WTC11 (cell line): ENCODE measurements around the gene ACOX3. TPM values are rescaled to one million over a fixed set of nuclear protein-coding genes. Genes with fewer than 3 reads are reported as not detected.

Source experiments
- ATAC-seq: fragments of 200-7000 bp; cut with Tn5 transposase; 2 replicates; pipeline ENCODE4 v1.10.0; 2021; ENCODE audit warnings: mild to moderate bottlenecking, moderate library complexity
- CTCF ChIA-PET: fragments of 300-600 bp; sonication (Branson Sonifier 250); formaldehyde crosslinking; loops from one replicate; lab custom pipeline; 2021; ENCODE audit warnings: antibody characterized with exemption; lab: Charles Lee
- POLR2A ChIA-PET: fragments of 350-600 bp; sonication (Branson Sonifier 250); formaldehyde crosslinking; loops from one replicate; lab custom pipeline; 2021; ENCODE audit warnings: antibody characterized with exemption; lab: Charles Lee
- DNase-seq: peaks from one replicate; pipeline ENCODE4 v3.0.0; 2021; ENCODE audit warnings: low spot score
- H3K27ac Mint-ChIP-seq: 2 replicates; pipeline ENCODE4 v1.8.0; 2021; ENCODE audit warnings: mixed read lengths
- H3K27me3 Mint-ChIP-seq: 2 replicates; pipeline ENCODE4 v1.8.0; 2021; ENCODE audit warnings: low read depth, mild to moderate bottlenecking, moderate library complexity, mixed read lengths
- H3K36me3 Mint-ChIP-seq: 2 replicates; pipeline ENCODE4 v1.8.0; 2021; ENCODE audit warnings: mixed read lengths
- H3K4me1 Mint-ChIP-seq: 2 replicates; pipeline ENCODE4 v1.8.0; 2022; ENCODE audit warnings: mixed read lengths
- H3K4me3 Mint-ChIP-seq: 2 replicates; pipeline ENCODE4 v1.8.0; 2021; ENCODE audit warnings: mild to moderate bottlenecking, moderate library complexity, mixed read lengths
- H3K9me3 Mint-ChIP-seq: 2 replicates; pipeline ENCODE4 v1.8.0; 2021; ENCODE audit warnings: mixed read lengths
- ARID4B ChIP-seq: sonication (generic); formaldehyde crosslinking; IDR thresholded peaks from 2 replicates; pipeline ENCODE4 v1.8.0; 2023; ENCODE audit warnings: missing genetic modification reagents, mild to moderate bottlenecking, borderline replicate concordance
- ATF6 ChIP-seq: sonication (generic); formaldehyde crosslinking; IDR thresholded peaks from 2 replicates; pipeline ENCODE4 v1.8.1; 2023; ENCODE audit warnings: mild to moderate bottlenecking, missing genetic modification reagents
- CBFB ChIP-seq: sonication (generic); formaldehyde crosslinking; IDR thresholded peaks from 2 replicates; pipeline ENCODE4 v1.8.1; 2022; ENCODE audit warnings: mild to moderate bottlenecking, low read depth, missing genetic modification reagents
- CREB1 ChIP-seq: sonication (generic); formaldehyde crosslinking; IDR thresholded peaks from 2 replicates; pipeline ENCODE4 v1.8.0; 2023; ENCODE audit warnings: mild to moderate bottlenecking, missing genetic modification reagents
- ELF4 ChIP-seq: sonication (generic); formaldehyde crosslinking; IDR thresholded peaks from 2 replicates; pipeline ENCODE4 v1.8.1; 2022; ENCODE audit warnings: low read depth, mild to moderate bottlenecking, moderate library complexity, missing genetic modification reagents
- ERG ChIP-seq: fragments of 250-450 bp; sonication (Bioruptor Pico); IDR thresholded peaks from 2 replicates; pipeline ENCODE4 v1.8.0; 2021; ENCODE audit warnings: mild to moderate bottlenecking
- FOXJ3 ChIP-seq: sonication (generic); formaldehyde crosslinking; IDR thresholded peaks from 2 replicates; pipeline ENCODE4 v1.9.0; 2021; ENCODE audit warnings: missing genetic modification reagents, mild to moderate bottlenecking, borderline replicate concordance
- FOXK1 ChIP-seq: sonication (generic); formaldehyde crosslinking; IDR thresholded peaks from 2 replicates; pipeline ENCODE4 v1.8.0; 2022; ENCODE audit warnings: mild to moderate bottlenecking, moderate library complexity, missing genetic modification reagents
- GTF2I ChIP-seq: fragments of 250-450 bp; sonication (Bioruptor Pico); conservative IDR thresholded peaks from 2 replicates; pipeline ENCODE4 v1.4.0; 2021; ENCODE audit warnings: mild to moderate bottlenecking
- HMGA2 ChIP-seq: fragments of 250-450 bp; sonication (Bioruptor Pico); IDR thresholded peaks from 2 replicates; pipeline ENCODE4 v1.4.0; 2021; ENCODE audit warnings: mild to moderate bottlenecking, moderate library complexity
- HMGXB4 ChIP-seq: sonication (generic); formaldehyde crosslinking; IDR thresholded peaks from 2 replicates; pipeline ENCODE4 v1.8.1; 2023; ENCODE audit warnings: mild to moderate bottlenecking, moderate library complexity, missing genetic modification reagents
- IRF2 ChIP-seq: sonication (generic); formaldehyde crosslinking; IDR thresholded peaks from 2 replicates; pipeline ENCODE4 v1.8.0; 2022; ENCODE audit warnings: low read depth, missing genetic modification reagents, borderline replicate concordance
- OVOL2 ChIP-seq: fragments of 250-450 bp; sonication (Bioruptor Pico); IDR thresholded peaks from 2 replicates; pipeline ENCODE4 v1.9.0; 2021; ENCODE audit warnings: mild to moderate bottlenecking, borderline replicate concordance
- RORB ChIP-seq: fragments of 250-450 bp; sonication (Bioruptor Pico); IDR thresholded peaks from 2 replicates; pipeline ENCODE4 v1.9.0; 2021; ENCODE audit warnings: mild to moderate bottlenecking
- SMAD4 ChIP-seq: sonication (generic); formaldehyde crosslinking; IDR thresholded peaks from 2 replicates; pipeline ENCODE4 v1.8.0; 2022; ENCODE audit warnings: mild to moderate bottlenecking, missing genetic modification reagents
- SP1 ChIP-seq: sonication (generic); formaldehyde crosslinking; conservative IDR thresholded peaks from 2 replicates; pipeline ENCODE4 v1.8.1; 2022; ENCODE audit warnings: missing genetic modification reagents
- TCF7 ChIP-seq: sonication (generic); formaldehyde crosslinking; IDR thresholded peaks from 2 replicates; pipeline ENCODE4 v1.8.0; 2022; ENCODE audit warnings: mild to moderate bottlenecking, low read depth, missing genetic modification reagents, moderate library complexity
- ZNF121 ChIP-seq: sonication (generic); formaldehyde crosslinking; IDR thresholded peaks from 2 replicates; pipeline ENCODE4 v1.8.0; 2023; ENCODE audit warnings: missing genetic modification reagents
- ZNF219 ChIP-seq: sonication (generic); formaldehyde crosslinking; IDR thresholded peaks from 2 replicates; pipeline ENCODE4 v1.8.0; 2023; ENCODE audit warnings: missing genetic modification reagents, mild to moderate bottlenecking, borderline replicate concordance
- ZNF281 ChIP-seq: sonication (generic); formaldehyde crosslinking; IDR thresholded peaks from 2 replicates; pipeline ENCODE4 v1.8.0; 2023; ENCODE audit warnings: mild to moderate bottlenecking, missing genetic modification reagents
- ZNF423 ChIP-seq: fragments of 250-450 bp; sonication (Bioruptor Pico); IDR thresholded peaks from 2 replicates; pipeline ENCODE4 v2.1.2; 2022; ENCODE audit warnings: mild to moderate bottlenecking, moderate library complexity
- ZNF512 ChIP-seq: sonication (generic); formaldehyde crosslinking; IDR thresholded peaks from 2 replicates; pipeline ENCODE4 v1.8.1; 2022; ENCODE audit warnings: missing genetic modification reagents, borderline replicate concordance
- total RNA-seq: library from RNA; stranded (reverse); gene quantifications from 3 replicates; pipeline ENCODE4 v1.2.3, GENCODE V29; 2021

The ACOX3 gene
- total RNA-seq, 1 experiment from 2014 or later, result 10.7 TPM

GRCh38 chr4:8431553-8431952, 9.0 kb downstream of the ACOX3 start (continued):
- TF ChIP-seq ZNF281 (CRISPR knock-in tag) (no peak), OVOL2 (no peak), ATF6 (CRISPR knock-in tag) (no peak), IRF2 (CRISPR knock-in tag) (no peak)

GRCh38 chr4:8428288-8429097, 12.0 kb downstream of the ACOX3 start:
- H3K4me3 Mint-ChIP-seq, result peak overlapping the region; percentile 88
- peaks cover 5% of the 10 kb centered on the region; the same call in 1 of the 2 replicates for H3K27me3 Mint-ChIP-seq
- H3K9me3 Mint-ChIP-seq, result no peaks in the 10 kb centered on the region
- DNase-seq (peak; percentile 93), ATAC-seq (peak; percentile 96)
- ChIA-PET CTCF (interaction anchor here (0.5 to 1.9 kb wide), 15 partner anchors 9 to 489 kb away, joined by 3 to 14 read pairs (median 4); partner anchors contain the start of genes ACOX3, CPZ and TRMT44), POLR2A (interaction anchor here (0.7 kb wide), 2 partner anchors 9 to 1222 kb away, joined by 3 read pairs; no protein-coding TSS in a partner anchor)
- peaks cover 17% of the 10 kb centered on the region for H3K4me1 Mint-ChIP-seq
- no peak overlapping the region for H3K27ac Mint-ChIP-seq
- H3K36me3 Mint-ChIP-seq, result no peaks in the 10 kb centered on the region
- TF ChIP-seq FOXJ3 (no peak), ARID4B (CRISPR knock-in tag) (peak; percentile 77; the same call in 1 of the 2 replicates), CREB1 (CRISPR knock-in tag) (peak; percentile 65; the same call in 1 of the 2 replicates), ERG (CRISPR knock-in tag) (no peak), TCF7 (CRISPR knock-in tag) (no peak), SMAD4 (no peak), FOXK1 (CRISPR knock-in tag) (peak; percentile 67), HMGA2 (CRISPR knock-in tag) (no peak), ZNF512 (CRISPR knock-in tag) (no peak), RORB (CRISPR knock-in tag) (no peak), ZNF121 (peak; percentile 95), GTF2I (CRISPR knock-in tag) (0 out of 2 replicates have a peak, but pooled peaks have one; percentile 36), ELF4 (CRISPR knock-in tag) (no peak), ZNF423 (no peak), SP1 (peak; percentile 98), ZNF219 (CRISPR knock-in tag) (no peak), CBFB (CRISPR knock-in tag) (no peak), HMGXB4 (CRISPR knock-in tag) (0 out of 2 replicates have a peak, but pooled peaks have one; percentile 58)
